Fibroblast of skin of right biceps (primary cell): ENCODE data around the gene KLF7.

Source experiments
- DNase-seq: peaks from one replicate; pipeline ENCODE4 v3.0.0-alpha.2; 2013

KLF7 gene

GRCh38 chr2:207123335-207123744 is 42.4 kb downstream of the KLF7 start:
- no peak for DNase-seq

DNA sequence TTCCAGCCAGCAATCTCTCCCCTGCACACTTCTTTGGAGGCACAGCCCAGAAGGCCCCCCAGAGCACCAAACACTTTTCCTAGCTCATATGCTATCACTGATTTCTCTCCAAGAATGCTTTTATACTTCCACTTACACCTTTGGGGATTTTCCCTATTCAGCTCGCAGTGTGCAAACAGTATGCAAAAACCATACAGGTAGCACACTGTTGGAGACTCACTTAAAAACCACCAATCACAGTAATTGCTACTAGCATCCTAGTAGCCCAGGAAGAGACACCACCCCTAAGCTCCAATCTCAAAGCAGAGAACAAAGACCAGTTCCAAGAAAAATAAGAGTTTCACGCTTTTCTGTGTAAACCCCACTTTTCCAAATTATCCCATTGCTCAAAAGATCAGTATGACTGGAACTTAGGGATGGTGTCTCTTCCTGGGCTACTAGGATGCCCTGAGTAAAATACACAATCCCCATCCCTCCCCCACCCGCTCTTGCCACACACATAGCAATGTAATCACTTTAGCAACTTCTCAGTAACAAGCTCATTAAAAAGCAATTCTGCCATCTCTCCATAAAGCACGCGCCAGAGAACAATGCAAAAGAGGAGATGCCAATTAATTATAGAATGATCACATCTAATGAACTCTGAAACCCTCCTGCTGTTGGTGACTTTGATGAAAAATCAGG is 43.0 kb downstream of the KLF7 start:
- DNase-seq: peak; percentile 60

DNA sequence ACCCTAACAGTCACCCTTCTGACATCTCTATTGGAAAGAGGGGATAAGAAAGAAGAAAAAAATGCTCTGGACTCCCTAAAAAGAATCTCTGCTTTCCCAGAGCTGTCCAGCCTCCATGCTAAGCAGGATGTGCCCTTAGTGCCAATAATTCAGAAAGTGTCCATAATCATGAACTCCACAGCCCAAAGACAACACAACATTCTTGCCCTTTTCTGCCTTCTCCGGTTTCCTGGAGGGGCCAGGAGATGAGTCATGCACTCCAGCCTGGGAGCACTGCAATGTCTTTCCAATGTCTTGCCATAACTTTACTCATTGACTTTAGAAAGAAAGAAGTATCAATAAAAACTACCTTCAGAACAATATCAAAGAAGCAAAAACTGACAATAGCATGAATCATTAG is 44.0 kb downstream of the KLF7 start:
- DNase-seq: peak; percentile 78

DNA sequence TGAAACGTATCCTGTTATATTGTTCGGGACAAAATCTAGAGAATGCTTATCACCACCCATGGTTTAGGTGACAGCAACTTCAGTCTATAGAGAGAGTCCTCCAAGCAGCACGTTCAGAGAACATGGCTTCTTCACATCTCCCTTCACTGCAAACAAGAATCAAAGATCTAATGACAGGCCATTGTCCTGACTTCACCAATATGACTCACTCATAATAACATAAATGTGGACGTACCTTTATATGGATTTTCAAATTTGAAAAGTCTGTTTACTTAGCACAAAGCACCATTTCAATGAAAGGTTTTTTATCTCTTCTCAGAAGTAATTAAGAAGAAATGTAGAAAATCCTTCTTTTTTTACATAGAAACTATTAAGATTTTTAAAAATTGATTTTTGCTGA is 46.7 kb downstream of the KLF7 start:
- DNase-seq: no peak

GRCh38 chr2:207117668-207118067 is 48.1 kb downstream of the KLF7 start:
- DNase-seq: no peak

GRCh38 chr2:207115715-207116364 is 49.9 kb downstream of the KLF7 start:
- DNase-seq: peak; percentile 35

DNA sequence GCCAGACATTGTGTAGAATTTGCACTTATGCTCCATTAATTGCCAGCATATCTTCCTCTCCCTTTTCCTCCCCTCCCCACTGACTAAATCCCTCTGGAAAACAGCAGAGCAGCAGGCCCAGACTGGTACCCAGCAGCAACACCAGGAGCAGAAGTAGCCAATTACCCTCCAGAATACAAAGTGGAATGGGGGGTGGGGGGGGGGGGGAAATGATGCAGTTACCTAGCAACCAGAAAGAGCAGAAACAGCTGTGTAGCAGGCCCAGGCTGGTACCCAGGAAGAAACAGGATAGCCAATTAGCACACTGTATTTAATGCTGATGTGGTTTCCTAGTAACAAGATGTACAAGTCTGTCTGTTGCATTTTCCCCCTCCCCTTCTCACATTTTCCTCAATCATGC is 52.3 kb downstream of the KLF7 start:
- DNase-seq: no peak

DNA sequence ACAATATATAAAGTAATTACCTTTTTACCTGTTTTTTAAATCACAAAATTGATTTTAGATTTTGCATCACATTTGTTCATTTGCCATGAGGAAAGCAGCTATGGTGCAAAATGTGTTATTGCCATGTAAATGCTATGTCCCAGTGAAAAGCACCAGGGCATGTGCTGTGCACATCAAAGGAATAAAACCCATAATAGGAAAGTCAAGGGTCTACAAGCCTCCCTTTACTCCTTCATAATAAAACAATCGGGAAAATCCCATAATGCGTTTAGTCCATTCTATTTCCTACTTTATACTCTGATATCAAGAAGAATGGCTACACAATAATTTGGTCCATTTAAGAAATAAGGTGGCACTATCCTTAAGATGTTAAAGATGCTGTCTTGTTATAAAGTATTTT is 53.0 kb downstream of the KLF7 start:
- DNase-seq: no peak

DNA sequence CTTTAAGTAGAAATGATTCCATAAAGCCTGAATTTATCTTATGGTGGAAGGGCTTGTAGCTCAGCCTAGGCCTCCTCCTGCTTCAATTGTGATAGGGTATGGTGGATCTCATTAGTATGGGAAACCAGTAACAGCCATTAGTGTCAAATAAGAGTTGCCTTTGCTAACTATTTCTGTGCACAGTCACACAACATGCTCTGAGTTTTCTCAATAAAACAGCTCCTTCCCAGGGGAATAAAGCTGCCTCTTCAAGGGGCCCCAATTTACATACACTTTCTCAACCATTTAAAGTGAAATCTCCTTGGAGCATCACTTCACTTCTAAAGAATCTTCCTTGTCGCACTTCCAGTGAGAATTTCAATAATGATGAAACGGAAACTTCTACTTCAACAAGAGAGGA is 53.4 kb downstream of the KLF7 start:
- no peak for DNase-seq

DNA sequence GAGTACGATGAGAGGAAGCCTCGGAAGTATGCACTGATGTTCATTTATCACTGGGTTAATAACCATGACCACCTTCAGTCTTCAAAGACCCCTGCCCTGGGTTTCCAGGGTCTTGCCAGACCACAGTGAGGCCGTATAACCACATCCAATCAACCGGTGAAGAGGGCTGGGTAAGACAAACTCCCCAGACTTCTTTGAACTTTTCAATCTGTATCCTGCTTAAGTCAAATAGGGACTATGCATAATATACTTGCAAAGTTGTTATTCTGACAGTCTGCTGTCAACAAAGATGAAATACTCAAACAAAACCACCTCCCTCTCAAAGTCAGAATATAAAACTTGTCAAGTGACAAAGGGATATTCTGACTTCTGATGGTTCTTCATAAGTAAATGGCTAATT is 54.0 kb downstream of the KLF7 start:
- no peak for DNase-seq

GRCh38 chr2:207110715-207111114 is 55.0 kb downstream of the KLF7 start:
- DNase-seq: no peak

- DNase-seq: no peak
Observed at GRCh38 chr2:207110310-207110709, 55.4 kb downstream of the KLF7 start.

GRCh38 chr2:207109768-207110167 is 56.0 kb downstream of the KLF7 start:
- no peak for DNase-seq

DNA sequence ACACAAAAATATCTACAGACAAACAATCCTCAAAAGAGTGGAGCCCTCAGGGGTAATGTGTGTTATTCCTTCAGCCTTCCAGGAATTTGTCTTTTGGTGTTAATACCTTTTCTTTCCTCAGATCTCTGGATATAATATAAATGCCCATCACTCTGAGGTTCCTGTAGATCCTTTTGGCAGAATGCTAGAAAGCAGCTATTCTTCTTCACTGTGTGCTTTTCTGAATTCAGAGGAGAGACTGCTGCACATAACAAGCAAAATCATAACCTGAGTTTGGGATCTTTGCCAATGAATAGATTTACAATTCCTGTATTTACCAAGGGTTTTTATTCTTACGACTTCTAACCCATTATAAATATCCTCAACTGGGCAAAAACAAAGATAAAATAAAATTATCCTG is 57.3 kb downstream of the KLF7 start:
- no peak for DNase-seq

GRCh38 chr2:207107551-207107950 is 58.2 kb downstream of the KLF7 start:
- DNase-seq: no peak

- no peak for DNase-seq
Observed at GRCh38 chr2:207107131-207107530, 58.6 kb downstream of the KLF7 start.

GRCh38 chr2:207103132-207103531 is 62.6 kb downstream of the KLF7 start:
- peak; percentile 21 for DNase-seq

- no peak for DNase-seq
Observed at GRCh38 chr2:207101984-207102383, 63.8 kb downstream of the KLF7 start.

DNA sequence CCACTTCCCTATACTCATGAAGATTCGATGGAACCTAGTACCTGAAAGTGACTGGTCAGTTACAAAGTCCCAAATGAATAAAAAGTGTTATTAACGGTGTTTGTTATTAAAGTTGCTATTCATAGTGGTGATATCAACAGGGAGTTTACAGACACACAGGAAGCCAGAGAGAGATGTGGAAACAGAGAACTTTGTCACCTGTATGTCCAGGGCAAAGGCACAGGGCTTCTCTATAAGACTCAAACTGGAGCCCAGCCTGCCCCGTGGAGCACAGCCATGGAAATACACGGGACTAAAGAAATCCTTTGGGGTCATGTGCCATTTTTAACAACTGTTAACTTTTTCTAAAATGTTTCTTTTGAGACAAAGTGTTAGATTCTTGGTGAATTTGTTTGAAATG is 68.5 kb downstream of the KLF7 start:
- no peak for DNase-seq

DNA sequence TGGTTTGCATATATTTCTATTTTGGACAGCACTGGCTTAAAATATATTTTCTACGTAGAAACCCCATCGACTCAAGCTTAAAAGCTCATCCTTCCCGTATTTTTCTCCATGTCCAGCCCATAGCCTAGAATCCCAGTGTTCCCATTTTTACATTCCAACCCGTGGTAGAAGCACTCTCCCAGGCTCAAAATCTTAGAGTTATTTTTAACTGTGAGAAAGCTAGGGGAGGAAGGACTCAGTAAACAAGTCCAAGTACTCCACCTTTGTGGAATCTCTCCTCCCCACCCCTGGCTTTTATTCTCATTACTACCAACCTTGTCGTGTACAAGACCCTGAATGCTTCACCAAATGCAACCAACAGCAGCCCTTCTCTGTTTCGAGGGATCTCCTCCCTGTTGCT is 69.8 kb downstream of the KLF7 start:
- DNase-seq: no peak

DNA sequence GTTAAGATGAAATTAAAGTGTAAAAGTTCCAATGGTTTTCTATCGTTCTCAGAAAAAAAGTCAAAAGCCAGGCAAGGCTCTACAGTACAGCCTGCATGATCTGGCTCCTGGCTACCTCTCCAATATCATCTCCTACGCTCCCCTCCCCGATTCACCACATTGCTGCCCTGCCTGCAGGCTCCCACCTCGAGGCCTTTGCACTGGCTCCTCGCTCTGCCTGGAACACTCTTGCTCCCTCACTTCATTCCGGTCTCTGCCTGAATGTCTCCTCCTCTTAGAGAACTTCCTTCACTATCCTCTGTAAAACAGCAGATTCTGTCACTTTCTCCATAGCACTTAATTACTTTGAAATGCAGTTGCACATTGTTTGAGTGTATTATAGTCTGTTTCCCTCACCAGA is 72.5 kb downstream of the KLF7 start:
- DNase-seq: no peak

DNA sequence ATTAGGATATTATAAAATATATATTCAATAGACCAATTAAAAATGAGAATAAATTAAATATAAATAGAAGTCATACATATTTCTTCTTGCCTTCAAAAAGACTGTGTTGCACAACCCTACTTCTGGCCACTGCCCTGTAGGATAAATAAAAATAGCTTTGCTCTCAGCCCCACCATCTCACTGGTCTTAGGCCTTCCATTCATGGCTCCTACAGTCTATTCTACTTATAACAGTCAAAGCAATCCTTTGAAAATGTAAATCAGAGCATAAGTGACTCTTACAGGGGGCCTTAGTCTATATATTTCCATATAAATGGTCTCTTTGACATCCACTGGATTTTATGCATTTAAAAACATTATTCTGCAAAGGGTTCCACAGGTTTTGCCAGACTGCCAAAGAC is 72.9 kb downstream of the KLF7 start:
- DNase-seq: no peak

DNA sequence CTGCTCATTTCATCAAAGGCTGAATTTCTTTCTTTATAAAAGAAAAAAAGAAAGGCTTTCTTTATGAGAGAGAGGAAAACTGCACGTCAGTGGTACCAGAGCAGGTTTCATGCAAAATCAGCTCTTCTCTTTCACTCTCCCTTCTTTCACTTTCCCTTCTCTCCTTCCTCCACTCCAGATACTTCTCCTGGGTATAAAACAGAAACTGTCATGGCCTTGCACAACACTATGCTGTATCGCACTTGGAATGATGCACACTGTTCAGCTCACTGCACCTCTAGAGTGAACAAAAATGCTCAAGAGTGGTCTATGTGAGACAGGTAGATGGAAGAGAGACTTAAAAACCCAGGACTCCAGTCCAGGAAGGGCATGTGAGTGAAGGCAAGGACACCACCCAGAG is 73.8 kb downstream of the KLF7 start:
- no peak for DNase-seq

- no peak for DNase-seq
Observed at GRCh38 chr2:207091176-207091575, 74.6 kb downstream of the KLF7 start.

- DNase-seq: no peak
Observed at GRCh38 chr2:207090389-207090788, 75.4 kb downstream of the KLF7 start.
